Measurements from ENCODE around the gene SPATA24.

GRCh38 chr5:139395844-139396640, 7.8 kb downstream of the SPATA24 start:
- TF ChIP-seq PHF8 (IDR thresholded peaks at IDR 0.05; ENCODE audit: borderline replicate concordance, low read depth) (no peak), CTCF (IDR thresholded peaks at IDR 0.05) (no peak), USF2 (IDR thresholded peaks at IDR 0.05) (no peak), HMGXB4 (CRISPR knock-in tag; IDR thresholded peaks at IDR 0.05; ENCODE audit: borderline replicate concordance) (no peak), NR3C1 (IDR thresholded peaks at IDR 0.05) (no peak), POLR2A (IDR thresholded peaks at IDR 0.05; ENCODE audit: low read length) (no peak), MAZ (IDR thresholded peaks at IDR 0.05; ENCODE audit: borderline replicate concordance, low read depth, low read length) (no peak), SMC3 (IDR thresholded peaks at IDR 0.05) (no peak), RAD21 (conservative IDR thresholded peaks at IDR 0.05 in 1 of 2, IDR thresholded peaks at IDR 0.05 in 1 of 2) (no peak), RNF2 (IDR thresholded peaks at IDR 0.05; ENCODE audit: borderline replicate concordance, low read depth) (no peak), TP53 (CRISPR knock-in tag; IDR thresholded peaks at IDR 0.05) (no peak)
